Hematopoietic multipotent progenitor cell treated with erythropoietin and hydrocortisone succinate and interleukin-3 and kit ligand, for 4 days (in vitro differentiated cells): Measurements from ENCODE around the gene HSD3B7.
A peak's percentile ranks its signal among the peaks of the same experiment; 100 is the strongest.

Source experiments
- DNase-seq: peaks from one replicate; pipeline ENCODE4 v3.0.0-alpha.2; 2015

HSD3B7 gene

GRCh38 chr16:31031276-31031675 is 46.3 kb downstream of the HSD3B7 start:
- no peak for DNase-seq

- DNase-seq: peak; percentile 99
Measured at GRCh38 chr16:31032736-31033708, 48.0 kb downstream of the HSD3B7 start, which contains the start of gene STX4. TSS of gene STX4 (plus strand) at chr16:31033558. CDS start at chr16:31033806, 248 bp downstream.

- DNase-seq: peak; percentile 95
Measured at GRCh38 chr16:31033709-31034492, 48.9 kb downstream of the HSD3B7 start.

- peak; percentile 48 for DNase-seq
Measured at GRCh38 chr16:31036691-31037090, 51.7 kb downstream of the HSD3B7 start.
